Mucosa of stomach (tissue), 1 donor: ENCODE measurements around the gene HAL.

Source experiments
- H3K27me3 ChIP-seq: one replicate; pipeline ENCODE4 v1.7.0; 2013; ENCODE audit warnings: mild to moderate bottlenecking, low read length; ENCODE audit not compliant: control insufficient read depth, insufficient read depth
- H3K36me3 ChIP-seq: one replicate; pipeline ENCODE4 v1.7.0; 2013; ENCODE audit warnings: low read length; ENCODE audit not compliant: control insufficient read depth, insufficient read depth
- H3K4me1 ChIP-seq: one replicate; pipeline ENCODE4 v1.7.0; 2013; ENCODE audit warnings: mild to moderate bottlenecking, low read length; ENCODE audit not compliant: control insufficient read depth, insufficient read depth
- H3K4me3 ChIP-seq: one replicate; pipeline ENCODE4 v1.7.0; 2013; ENCODE audit warnings: low read length
- H3K9ac ChIP-seq: one replicate; pipeline ENCODE4 v1.7.0; 2013; ENCODE audit warnings: mild to moderate bottlenecking, low read length, moderate library complexity
- H3K9me3 ChIP-seq: one replicate; pipeline ENCODE4 v1.7.0; 2013; ENCODE audit warnings: mild to moderate bottlenecking, low read length, moderate library complexity; ENCODE audit not compliant: control insufficient read depth
- donor health status: Pancreatic carcinoma.

Gene HAL

GRCh38 chr12:95966287-95966870 lies 29.8 kb downstream of the HAL start:
- Histone ChIP-seq H3K4me3 (no peak overlapping the region), H3K9me3 (no peaks in the 10 kb centered on the region), H3K27me3 (no peaks in the 10 kb centered on the region)

GRCh38 chr12:95963096-95963495 lies 33.0 kb downstream of the HAL start:
- H3K9ac ChIP-seq = no peak overlapping the region
- no peaks in the 10 kb centered on the region for H3K36me3 ChIP-seq
- H3K4me3 ChIP-seq = no peak overlapping the region
- no peaks in the 10 kb centered on the region for H3K9me3 ChIP-seq
- no peaks in the 10 kb centered on the region for H3K4me1 ChIP-seq
- no peaks in the 10 kb centered on the region for H3K27me3 ChIP-seq

More at GRCh38 chr12:95966287-95966870, 29.8 kb downstream of the HAL start:
- Histone ChIP-seq H3K36me3 (no peaks in the 10 kb centered on the region), H3K9ac (no peak overlapping the region), H3K4me1 (no peaks in the 10 kb centered on the region)

GRCh38 chr12:95962222-95962621 lies 33.9 kb downstream of the HAL start:
- Histone ChIP-seq H3K4me3 (no peak overlapping the region), H3K9me3 (no peaks in the 10 kb centered on the region), H3K27me3 (no peaks in the 10 kb centered on the region), H3K9ac (no peak overlapping the region), H3K4me1 (no peaks in the 10 kb centered on the region), H3K36me3 (no peaks in the 10 kb centered on the region)

GRCh38 chr12:95960241-95960640 lies 35.9 kb downstream of the HAL start:
- no peaks in the 10 kb centered on the region for H3K4me1 ChIP-seq
- H3K27me3 ChIP-seq = no peaks in the 10 kb centered on the region
- H3K9ac ChIP-seq = no peak overlapping the region
- no peaks in the 10 kb centered on the region for H3K36me3 ChIP-seq
- no peak overlapping the region for H3K4me3 ChIP-seq
- no peaks in the 10 kb centered on the region for H3K9me3 ChIP-seq

GRCh38 chr12:95959107-95959506 lies 37.0 kb downstream of the HAL start:
- H3K9ac ChIP-seq = no peak overlapping the region
- H3K36me3 ChIP-seq = no peaks in the 10 kb centered on the region
- H3K9me3 ChIP-seq = no peaks in the 10 kb centered on the region
- no peak overlapping the region for H3K4me3 ChIP-seq
- no peaks in the 10 kb centered on the region for H3K4me1 ChIP-seq
- no peaks in the 10 kb centered on the region for H3K27me3 ChIP-seq

GRCh38 chr12:95956557-95957145 lies 39.5 kb downstream of the HAL start:
- no peaks in the 10 kb centered on the region for H3K36me3 ChIP-seq
- no peaks in the 10 kb centered on the region for H3K4me1 ChIP-seq
- no peak overlapping the region for H3K4me3 ChIP-seq
- H3K27me3 ChIP-seq = no peaks in the 10 kb centered on the region
- no peak overlapping the region for H3K9ac ChIP-seq
- H3K9me3 ChIP-seq = no peaks in the 10 kb centered on the region

GRCh38 chr12:95955549-95956159 lies 40.5 kb downstream of the HAL start:
- no peak overlapping the region for H3K9ac ChIP-seq
- no peaks in the 10 kb centered on the region for H3K4me1 ChIP-seq
- H3K27me3 ChIP-seq = no peaks in the 10 kb centered on the region
- no peaks in the 10 kb centered on the region for H3K9me3 ChIP-seq
- no peaks in the 10 kb centered on the region for H3K36me3 ChIP-seq
- H3K4me3 ChIP-seq = no peak overlapping the region

- Histone ChIP-seq H3K36me3 (no peaks in the 10 kb centered on the region), H3K4me3 (no peak overlapping the region), H3K9ac (no peak overlapping the region), H3K4me1 (no peaks in the 10 kb centered on the region), H3K9me3 (no peaks in the 10 kb centered on the region), H3K27me3 (no peaks in the 10 kb centered on the region)
Observed at GRCh38 chr12:95953000-95953399, 43.1 kb downstream of the HAL start.

GRCh38 chr12:95951515-95951914 lies 44.6 kb downstream of the HAL start:
- H3K4me1 ChIP-seq = no peaks in the 10 kb centered on the region
- no peaks in the 10 kb centered on the region for H3K9me3 ChIP-seq
- H3K4me3 ChIP-seq = no peak overlapping the region
- H3K36me3 ChIP-seq = no peaks in the 10 kb centered on the region
- no peaks in the 10 kb centered on the region for H3K27me3 ChIP-seq
- no peak overlapping the region for H3K9ac ChIP-seq

- Histone ChIP-seq H3K9ac (no peak overlapping the region), H3K4me1 (no peaks in the 10 kb centered on the region), H3K27me3 (no peaks in the 10 kb centered on the region), H3K4me3 (no peak overlapping the region), H3K36me3 (no peaks in the 10 kb centered on the region), H3K9me3 (no peaks in the 10 kb centered on the region)
Observed at GRCh38 chr12:95949477-95950206, 46.5 kb downstream of the HAL start.

- peaks cover 9% of the 10 kb centered on the region for H3K4me1 ChIP-seq
- H3K36me3 ChIP-seq = no peaks in the 10 kb centered on the region
- no peak overlapping the region for H3K4me3 ChIP-seq
- H3K9me3 ChIP-seq = no peaks in the 10 kb centered on the region
- peaks cover 5% of the 10 kb centered on the region for H3K27me3 ChIP-seq
- H3K9ac ChIP-seq = no peak overlapping the region
Observed at GRCh38 chr12:95944108-95944704, 51.9 kb downstream of the HAL start.

- peaks cover 9% of the 10 kb centered on the region for H3K4me1 ChIP-seq
- H3K9ac ChIP-seq = peak within 1 kb of the TSS; percentile 75
- H3K9me3 ChIP-seq = no peaks in the 10 kb centered on the region
- peak within 1 kb of the TSS; percentile 50 for H3K4me3 ChIP-seq
- H3K36me3 ChIP-seq = no peaks in the 10 kb centered on the region
- peaks cover 5% of the 10 kb centered on the region for H3K27me3 ChIP-seq
Observed at GRCh38 chr12:95943330-95943842, 52.8 kb downstream of the HAL start, which contains the start of gene AMDHD1. Gene AMDHD1 (plus strand): TSS chr12:95943331. CDS start chr12:95943399, 68 bp downstream.
